SK-N-SH (cell line): ENCODE results near the gene NRDE2. TPM values are rescaled to one million over a fixed set of nuclear protein-coding genes. Genes with fewer than 3 reads are reported as not detected.

Experiments used
- CTCF ChIA-PET: fragments of 300-600, 350-600 bp; formaldehyde crosslinking; extraction: SDS; loops from one replicate; lab custom pipeline; 2021; lab: Yijun Ruan, JAX
- POLR2A ChIA-PET: fragments of 350-600 bp; sonication (Branson Sonifier 250); formaldehyde crosslinking; extraction: SDS; loops from one replicate; lab custom pipeline; 2020; ENCODE audit warnings: antibody characterized with exemption, inconsistent platforms; lab: Yijun Ruan, JAX
- DNase-seq: peaks from one replicate; pipeline ENCODE4 v3.0.0; 2012
- H2AFZ ChIP-seq: fragments of 200-600 bp; sonication (generic); 2 replicates; pipeline ENCODE4 v1.8.1; 2016; ENCODE audit warnings: antibody characterized with exemption, mild to moderate bottlenecking, low read depth
- H3F3A ChIP-seq: fragments of 200-600 bp; sonication (generic); replicated peaks from 2 replicates; pipeline ENCODE3; 2016; ENCODE audit warnings: antibody characterized with exemption, mild to moderate bottlenecking; ENCODE audit not compliant: insufficient read depth
- H3K27ac ChIP-seq, 2 experiments: fragments of 200-500 bp in 1 of 2; fragments of 200-600 bp in 1 of 2; sonication (Bioruptor generic) in 1 of 2; sonication (generic), shearing (Covaris generic) in 1 of 2; 2 replicates each; pipeline versions ENCODE4 v1.5.1 to v1.6.1; 2014 to 2016; ENCODE audit warnings: low read depth in 2 of 2, inconsistent platforms in 1 of 2, low read length in 1 of 2, mild to moderate bottlenecking in 1 of 2, mixed read lengths in 1 of 2
- H3K27me3 ChIP-seq: fragments of 200-600 bp; sonication (generic), shearing (Covaris generic); 2 replicates; pipeline ENCODE4 v1.6.1; 2016; ENCODE audit warnings: mixed run types; ENCODE audit not compliant: insufficient read depth
- H3K36me3 ChIP-seq, 2 experiments: fragments of 200-500 bp in 1 of 2; fragments of 200-600 bp in 1 of 2; sonication (Bioruptor generic) in 1 of 2; sonication (generic) in 1 of 2; replicated peaks in 1 of 2; 2 replicates each; pipeline versions ENCODE3 to v1.5.1; 2014 to 2016; ENCODE audit warnings: low read length in 1 of 2, mild to moderate bottlenecking in 1 of 2; ENCODE audit not compliant: insufficient read depth in 2 of 2, control insufficient read depth in 1 of 2
- H3K4me1 ChIP-seq, 2 experiments: fragments of 200-500 bp in 1 of 2; fragments of 200-600 bp in 1 of 2; sonication (Bioruptor generic) in 1 of 2; sonication (generic), shearing (Covaris generic) in 1 of 2; 2 replicates each; pipeline versions ENCODE4 v1.5.1 to v1.6.1; 2014 to 2016; ENCODE audit warnings: low read depth in 1 of 2, low read length in 1 of 2, mixed run types in 1 of 2; ENCODE audit not compliant: insufficient read depth in 2 of 2, control insufficient read depth in 1 of 2
- H3K4me2 ChIP-seq: fragments of 200-600 bp; sonication (generic), shearing (Covaris generic); 2 replicates; pipeline ENCODE4 v1.6.1; 2017; ENCODE audit warnings: mixed run types
- H3K4me3 ChIP-seq, 2 experiments: fragments of 200-500 bp in 1 of 2; fragments of 200-600 bp in 1 of 2; sonication (Bioruptor generic) in 1 of 2; sonication (generic), shearing (Covaris generic) in 1 of 2; 2 replicates each; pipeline versions ENCODE4 v1.5.1 to v1.8.1; 2014 to 2016; ENCODE audit warnings: low read depth in 2 of 2, inconsistent platforms in 1 of 2, low read length in 1 of 2, mild to moderate bottlenecking in 1 of 2, mixed read lengths in 1 of 2, moderate library complexity in 1 of 2
- H3K79me2 ChIP-seq: fragments of 200-600 bp; sonication (generic); 2 replicates; pipeline ENCODE4 v1.8.1; 2017; ENCODE audit warnings: mild to moderate bottlenecking; ENCODE audit not compliant: insufficient read depth
- H3K9ac ChIP-seq: fragments of 200-600 bp; sonication (generic); 2 replicates; pipeline ENCODE4 v1.6.1; 2017; ENCODE audit warnings: mixed run types
- H3K9me2 ChIP-seq: fragments of 200-600 bp; sonication (generic); 2 replicates; pipeline ENCODE4 v1.6.1; 2017; ENCODE audit warnings: mixed run types
- H3K9me3 ChIP-seq: fragments of 200-600 bp; sonication (generic); 2 replicates; pipeline ENCODE4 v1.6.1; 2017; ENCODE audit warnings: mixed run types, mild to moderate bottlenecking, moderate library complexity
- H4K20me1 ChIP-seq: fragments of 200-600 bp; sonication (generic); 2 replicates; pipeline ENCODE4 v1.6.1; 2017; ENCODE audit warnings: mild to moderate bottlenecking, mixed run types; ENCODE audit not compliant: insufficient read depth
- ELF1 ChIP-seq: IDR thresholded peaks from 2 replicates; pipeline ENCODE4 v1.4.0; 2012
- FOXJ3 ChIP-seq: sonication (generic); formaldehyde crosslinking; IDR thresholded peaks from 2 replicates; pipeline ENCODE4 v1.5.1; 2020; ENCODE audit warnings: mild to moderate bottlenecking, missing genetic modification reagents
- RXRA ChIP-seq: IDR thresholded peaks from 2 replicates; pipeline ENCODE4 v1.4.0; 2012; ENCODE audit warnings: low read depth, mild to moderate bottlenecking, borderline replicate concordance
- YY1 ChIP-seq: IDR thresholded peaks from 2 replicates; pipeline ENCODE4 v1.4.0; 2012; ENCODE audit warnings: low read depth, mild to moderate bottlenecking
- WGBS: methylation state at CpG from one replicate; pipeline ENCODE4 v1.1.6; 2017; ENCODE audit warnings: low lambda C conversion rate; 5-methylcytosine and 5-hydroxymethylcytosine counted together
- polyA plus RNA-seq, 3 experiments: library from polyadenylated mRNA; depleted of rRNA; stranded (reverse); fragments of >200 nt; gene quantifications; 2 replicates each; pipeline ENCODE4 v1.2.3, GENCODE V29; 2012
- TF ChIP-seq, protein P1 (sequence below): fragments of 200-600 bp; sonication (generic); IDR thresholded peaks from 2 replicates; pipeline ENCODE4 v1.6.1; 2017; ENCODE audit warnings: antibody characterized with exemption, mild to moderate bottlenecking, moderate library complexity
- TF ChIP-seq, protein P2 (sequence below): fragments of 150-350 bp; IDR thresholded peaks from 2 replicates; pipeline ENCODE4 v1.6.1; 2017; ENCODE audit warnings: antibody characterized with exemption, low read length, low read depth, borderline replicate concordance
- TF ChIP-seq, protein P3 (sequence below): IDR thresholded peaks from 2 replicates; pipeline ENCODE4 v1.6.1; 2012; ENCODE audit warnings: mild to moderate bottlenecking, low read depth, low read length, moderate library complexity
- TF ChIP-seq, protein P4 (sequence below): fragments of 150-350 bp; IDR thresholded peaks from 2 replicates; pipeline ENCODE4 v1.6.1; 2016; ENCODE audit warnings: mild to moderate bottlenecking, low read depth, low read length

The NRDE2 gene
- polyA plus RNA-seq, 1 of the 3 experiments (the other 2 are of a cell fraction), result 11.3 TPM

DNA sequence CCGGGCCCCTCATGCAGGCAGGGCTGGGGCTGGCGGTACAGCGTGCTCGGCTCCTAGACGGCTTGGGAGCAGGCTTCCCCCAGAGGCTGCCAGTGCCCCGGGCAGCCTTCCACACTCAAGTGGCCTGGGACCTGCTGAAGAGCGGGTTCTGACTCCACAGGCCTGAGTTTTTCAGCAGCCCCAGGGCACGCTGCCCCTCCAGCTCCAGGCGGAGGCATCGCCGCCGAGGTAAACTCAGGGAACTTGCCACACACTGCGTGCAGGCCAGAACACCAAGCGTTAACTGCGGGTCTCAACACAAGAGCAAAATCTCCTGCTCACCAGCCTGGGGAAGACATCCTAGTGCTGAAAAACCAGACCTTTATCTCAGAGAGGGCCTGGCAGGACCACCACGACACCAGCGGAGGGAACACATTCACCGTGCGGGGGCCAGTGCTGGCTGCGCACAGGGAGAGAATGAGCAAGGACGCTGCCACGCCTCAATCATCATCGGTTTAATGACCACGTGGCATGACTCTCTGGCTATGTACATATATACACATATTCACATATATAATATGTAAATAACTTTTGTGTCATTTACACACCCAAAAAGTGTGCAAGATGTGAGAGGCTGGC, 54.1 kb downstream of the NRDE2 start:
- H3K4me1 ChIP-seq, result peaks cover 0 to 19% of the 10 kb centered on the region in 2 experiments; a peak in 1 of 4 replicates
- TF ChIP-seq RXRA (no peak), ELF1 (no peak), YY1 (no peak), FOXJ3 (CRISPR knock-in tag) (no peak)
- TF ChIP-seq, protein P1, sequence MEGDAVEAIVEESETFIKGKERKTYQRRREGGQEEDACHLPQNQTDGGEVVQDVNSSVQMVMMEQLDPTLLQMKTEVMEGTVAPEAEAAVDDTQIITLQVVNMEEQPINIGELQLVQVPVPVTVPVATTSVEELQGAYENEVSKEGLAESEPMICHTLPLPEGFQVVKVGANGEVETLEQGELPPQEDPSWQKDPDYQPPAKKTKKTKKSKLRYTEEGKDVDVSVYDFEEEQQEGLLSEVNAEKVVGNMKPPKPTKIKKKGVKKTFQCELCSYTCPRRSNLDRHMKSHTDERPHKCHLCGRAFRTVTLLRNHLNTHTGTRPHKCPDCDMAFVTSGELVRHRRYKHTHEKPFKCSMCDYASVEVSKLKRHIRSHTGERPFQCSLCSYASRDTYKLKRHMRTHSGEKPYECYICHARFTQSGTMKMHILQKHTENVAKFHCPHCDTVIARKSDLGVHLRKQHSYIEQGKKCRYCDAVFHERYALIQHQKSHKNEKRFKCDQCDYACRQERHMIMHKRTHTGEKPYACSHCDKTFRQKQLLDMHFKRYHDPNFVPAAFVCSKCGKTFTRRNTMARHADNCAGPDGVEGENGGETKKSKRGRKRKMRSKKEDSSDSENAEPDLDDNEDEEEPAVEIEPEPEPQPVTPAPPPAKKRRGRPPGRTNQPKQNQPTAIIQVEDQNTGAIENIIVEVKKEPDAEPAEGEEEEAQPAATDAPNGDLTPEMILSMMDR, result no peak
- TF ChIP-seq, protein P2, sequence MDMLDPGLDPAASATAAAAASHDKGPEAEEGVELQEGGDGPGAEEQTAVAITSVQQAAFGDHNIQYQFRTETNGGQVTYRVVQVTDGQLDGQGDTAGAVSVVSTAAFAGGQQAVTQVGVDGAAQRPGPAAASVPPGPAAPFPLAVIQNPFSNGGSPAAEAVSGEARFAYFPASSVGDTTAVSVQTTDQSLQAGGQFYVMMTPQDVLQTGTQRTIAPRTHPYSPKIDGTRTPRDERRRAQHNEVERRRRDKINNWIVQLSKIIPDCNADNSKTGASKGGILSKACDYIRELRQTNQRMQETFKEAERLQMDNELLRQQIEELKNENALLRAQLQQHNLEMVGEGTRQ, result no peak
- TF ChIP-seq, protein P3, sequence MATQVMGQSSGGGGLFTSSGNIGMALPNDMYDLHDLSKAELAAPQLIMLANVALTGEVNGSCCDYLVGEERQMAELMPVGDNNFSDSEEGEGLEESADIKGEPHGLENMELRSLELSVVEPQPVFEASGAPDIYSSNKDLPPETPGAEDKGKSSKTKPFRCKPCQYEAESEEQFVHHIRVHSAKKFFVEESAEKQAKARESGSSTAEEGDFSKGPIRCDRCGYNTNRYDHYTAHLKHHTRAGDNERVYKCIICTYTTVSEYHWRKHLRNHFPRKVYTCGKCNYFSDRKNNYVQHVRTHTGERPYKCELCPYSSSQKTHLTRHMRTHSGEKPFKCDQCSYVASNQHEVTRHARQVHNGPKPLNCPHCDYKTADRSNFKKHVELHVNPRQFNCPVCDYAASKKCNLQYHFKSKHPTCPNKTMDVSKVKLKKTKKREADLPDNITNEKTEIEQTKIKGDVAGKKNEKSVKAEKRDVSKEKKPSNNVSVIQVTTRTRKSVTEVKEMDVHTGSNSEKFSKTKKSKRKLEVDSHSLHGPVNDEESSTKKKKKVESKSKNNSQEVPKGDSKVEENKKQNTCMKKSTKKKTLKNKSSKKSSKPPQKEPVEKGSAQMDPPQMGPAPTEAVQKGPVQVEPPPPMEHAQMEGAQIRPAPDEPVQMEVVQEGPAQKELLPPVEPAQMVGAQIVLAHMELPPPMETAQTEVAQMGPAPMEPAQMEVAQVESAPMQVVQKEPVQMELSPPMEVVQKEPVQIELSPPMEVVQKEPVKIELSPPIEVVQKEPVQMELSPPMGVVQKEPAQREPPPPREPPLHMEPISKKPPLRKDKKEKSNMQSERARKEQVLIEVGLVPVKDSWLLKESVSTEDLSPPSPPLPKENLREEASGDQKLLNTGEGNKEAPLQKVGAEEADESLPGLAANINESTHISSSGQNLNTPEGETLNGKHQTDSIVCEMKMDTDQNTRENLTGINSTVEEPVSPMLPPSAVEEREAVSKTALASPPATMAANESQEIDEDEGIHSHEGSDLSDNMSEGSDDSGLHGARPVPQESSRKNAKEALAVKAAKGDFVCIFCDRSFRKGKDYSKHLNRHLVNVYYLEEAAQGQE, result no peak
- TF ChIP-seq, protein P4, sequence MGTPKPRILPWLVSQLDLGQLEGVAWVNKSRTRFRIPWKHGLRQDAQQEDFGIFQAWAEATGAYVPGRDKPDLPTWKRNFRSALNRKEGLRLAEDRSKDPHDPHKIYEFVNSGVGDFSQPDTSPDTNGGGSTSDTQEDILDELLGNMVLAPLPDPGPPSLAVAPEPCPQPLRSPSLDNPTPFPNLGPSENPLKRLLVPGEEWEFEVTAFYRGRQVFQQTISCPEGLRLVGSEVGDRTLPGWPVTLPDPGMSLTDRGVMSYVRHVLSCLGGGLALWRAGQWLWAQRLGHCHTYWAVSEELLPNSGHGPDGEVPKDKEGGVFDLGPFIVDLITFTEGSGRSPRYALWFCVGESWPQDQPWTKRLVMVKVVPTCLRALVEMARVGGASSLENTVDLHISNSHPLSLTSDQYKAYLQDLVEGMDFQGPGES, result no peak
- no peak overlapping the region for H3K4me3 ChIP-seq
- no peak overlapping the region for H3K4me2 ChIP-seq
- WGBS, result 91% methylated on average over 23 of the region's 24 CpGs
- DNase-seq, result no peak
- no peaks in the 10 kb centered on the region for H3K79me2 ChIP-seq
- no peaks in the 10 kb centered on the region for H4K20me1 ChIP-seq
- no peaks in the 10 kb centered on the region for H3K9me3 ChIP-seq
- POLR2A ChIA-PET, result no interaction called here
- no peaks in the 10 kb centered on the region for H3K9me2 ChIP-seq
- H2AFZ ChIP-seq, result no peak overlapping the region
- H3F3A ChIP-seq, result peaks cover 36% of the 10 kb centered on the region
- H3K27me3 ChIP-seq, result no peaks in the 10 kb centered on the region
- no peak overlapping the region for H3K9ac ChIP-seq
- CTCF ChIA-PET, result no interaction called here
- H3K27ac ChIP-seq, result no peak overlapping the region
- peaks cover 11 to 28% of the 10 kb centered on the region in 2 experiments for H3K36me3 ChIP-seq
